SIG-M5 (cell line): ENCODE data around the gene AKR1C4.
"Not testable (repeated sequence)": the region's sequence is repeated elsewhere in the genome, so short reads cannot be mapped to it uniquely, and the experiment has no call there.

Experiments
- DNase-seq: peaks from one replicate; lab custom pipeline; 2025; lab: John Stamatoyannopoulos, UW

The AKR1C4 gene

DNA sequence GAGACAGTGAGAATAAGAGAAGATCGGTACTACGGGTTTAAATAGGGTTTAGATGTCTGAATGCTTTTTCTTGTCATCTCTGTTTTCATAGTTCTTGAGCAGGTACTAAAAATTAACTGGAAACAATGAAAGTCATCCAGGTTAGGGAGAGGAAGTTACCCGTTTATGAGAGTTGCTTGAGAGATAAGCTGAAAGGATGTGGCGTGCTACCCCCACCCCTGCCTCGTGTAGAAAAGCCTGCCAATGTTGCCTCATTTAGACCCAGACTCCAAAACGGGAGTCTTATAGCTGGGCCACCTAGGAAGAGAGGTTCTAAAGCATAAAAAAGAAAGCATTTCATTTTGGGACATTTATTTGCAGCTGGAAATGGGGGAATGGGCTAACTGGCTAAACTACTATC is 10.2 kb downstream of the AKR1C4 start:
- no peak for DNase-seq

DNA sequence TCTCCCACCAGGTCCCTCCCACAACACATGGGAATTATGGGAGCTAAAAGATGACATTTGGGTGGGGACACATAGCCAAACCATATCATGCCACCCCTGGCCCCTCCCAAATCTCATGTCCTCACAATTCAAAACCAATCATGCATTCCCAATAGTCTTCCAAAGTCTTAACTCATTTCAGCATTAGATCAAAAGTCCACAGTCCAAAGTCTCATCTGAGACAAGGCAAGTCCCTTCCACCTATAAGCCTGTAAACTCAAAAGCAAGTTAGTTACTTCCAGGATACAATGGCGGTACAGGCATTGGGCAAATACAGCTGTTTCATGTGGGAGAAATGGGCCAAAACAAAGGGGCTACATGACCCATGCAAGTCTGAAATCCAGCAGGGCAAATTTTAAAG is 13.1 kb downstream of the AKR1C4 start:
- DNase-seq, result not testable (repeated sequence)

DNA sequence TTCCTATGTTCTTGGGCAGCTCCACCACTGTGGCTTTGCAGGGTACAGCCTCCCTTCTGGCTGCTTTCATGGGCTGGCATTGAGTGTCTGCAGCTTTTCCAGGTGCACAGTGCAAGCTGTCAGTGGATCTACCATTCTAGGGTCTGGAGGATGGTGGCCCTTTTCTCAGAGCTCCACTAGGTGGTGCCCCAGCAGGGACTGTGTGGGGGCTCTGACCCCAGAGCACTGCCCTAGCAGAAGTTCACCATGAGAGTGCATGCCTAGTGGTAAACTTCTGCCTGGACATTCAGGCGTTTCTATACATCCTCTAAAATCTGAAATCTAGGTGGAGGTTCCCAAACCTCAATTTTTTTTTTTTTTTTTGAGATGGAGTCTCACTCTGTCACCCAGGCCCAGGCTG is 13.6 kb downstream of the AKR1C4 start:
- not testable (repeated sequence) for DNase-seq

DNA sequence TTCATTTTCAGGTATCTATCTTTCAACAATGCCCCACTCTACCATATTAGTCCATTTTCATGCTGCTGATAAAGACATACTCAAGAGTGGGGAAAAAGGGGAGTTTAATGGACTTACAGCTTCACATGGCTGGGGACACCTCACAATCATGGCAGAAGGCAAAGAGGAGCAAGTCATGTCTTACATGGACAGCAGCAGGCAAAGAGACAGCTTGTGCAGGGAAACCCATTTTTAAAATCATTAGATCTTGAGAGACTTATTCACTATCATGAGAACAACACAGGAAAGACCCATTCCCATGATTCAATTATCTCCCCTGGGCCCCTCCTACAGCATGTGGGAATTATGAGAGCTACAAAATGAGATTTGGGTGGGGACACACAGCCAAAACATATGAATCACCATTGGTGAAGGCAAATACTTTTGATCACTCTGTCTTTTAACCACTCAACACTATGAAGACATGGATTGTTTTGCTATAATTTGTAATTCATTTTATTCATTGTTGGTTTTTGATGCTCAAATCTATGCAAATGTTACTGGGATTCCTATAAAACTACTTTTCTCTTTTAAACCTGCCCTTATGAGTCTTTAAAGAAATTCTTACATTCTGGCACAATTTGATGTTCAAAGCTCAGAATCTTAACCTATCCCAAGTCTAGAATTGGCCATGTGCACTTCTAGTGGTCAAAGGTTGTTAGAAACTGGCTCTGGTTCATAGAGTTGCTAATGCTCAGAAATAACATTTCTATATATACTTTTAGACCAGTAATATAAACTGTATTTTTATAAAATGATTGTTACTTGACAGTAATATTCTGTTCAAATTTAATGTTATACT is 15.3 kb downstream of the AKR1C4 start:
- no peak for DNase-seq

DNA sequence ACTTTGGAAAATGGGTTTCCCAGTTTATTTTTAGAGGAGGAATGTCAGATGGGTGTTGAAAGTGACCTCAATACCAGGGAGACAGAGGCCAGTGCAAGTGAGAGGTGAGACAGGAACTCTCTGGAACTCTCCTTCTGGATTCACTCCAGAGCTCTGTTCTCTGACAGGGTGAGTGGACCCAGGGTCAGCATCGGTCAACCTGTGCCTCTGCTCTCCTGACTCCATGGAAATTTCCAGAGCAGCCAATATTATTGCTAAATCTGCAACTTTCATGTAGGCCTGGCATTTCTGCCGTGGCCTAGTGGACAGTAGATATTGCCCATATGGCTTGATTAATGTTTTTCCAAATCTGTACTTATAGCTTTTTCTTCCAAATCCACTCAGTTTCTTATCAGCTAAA is 20.2 kb downstream of the AKR1C4 start:
- no peak for DNase-seq

DNA sequence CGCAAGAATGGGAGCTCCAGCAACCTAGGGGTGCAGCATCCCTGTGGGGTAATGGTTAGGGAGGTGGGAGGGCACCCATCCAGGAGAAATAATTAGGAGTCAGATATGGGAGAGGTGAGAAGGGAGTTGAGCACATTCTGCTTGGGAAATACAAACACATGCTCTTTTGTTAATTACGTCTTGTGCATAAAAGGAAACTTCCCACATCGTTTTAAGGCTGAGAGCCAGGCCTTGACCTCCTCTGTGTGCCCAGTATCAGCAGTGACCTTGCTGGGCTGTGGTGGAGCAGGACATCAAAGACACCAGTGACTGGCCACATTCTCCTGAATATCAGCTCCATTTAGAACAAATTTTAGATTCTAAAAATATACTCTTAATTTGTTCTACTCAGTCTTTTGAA is 22.6 kb downstream of the AKR1C4 start:
- no peak for DNase-seq

DNA sequence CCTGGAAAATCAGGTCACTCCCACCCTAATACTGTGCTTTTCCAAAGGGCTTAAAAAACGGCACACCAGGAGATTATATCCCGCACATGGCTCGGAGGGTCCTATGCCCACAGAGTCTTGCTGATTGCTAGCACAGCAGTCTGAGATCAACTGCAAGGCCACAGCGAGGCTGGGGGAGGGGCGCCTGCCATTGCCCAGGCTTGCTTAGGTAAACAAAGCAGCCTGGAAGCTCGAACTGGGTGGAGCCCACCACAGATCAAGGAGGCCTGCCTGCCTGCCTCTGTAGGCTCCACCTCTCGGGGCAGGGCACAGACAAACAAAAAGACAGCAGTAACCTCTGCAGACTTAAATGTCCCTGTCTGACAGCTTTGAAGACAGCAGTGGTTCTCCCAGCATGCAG is 26.3 kb downstream of the AKR1C4 start:
- not testable (repeated sequence) for DNase-seq

DNA sequence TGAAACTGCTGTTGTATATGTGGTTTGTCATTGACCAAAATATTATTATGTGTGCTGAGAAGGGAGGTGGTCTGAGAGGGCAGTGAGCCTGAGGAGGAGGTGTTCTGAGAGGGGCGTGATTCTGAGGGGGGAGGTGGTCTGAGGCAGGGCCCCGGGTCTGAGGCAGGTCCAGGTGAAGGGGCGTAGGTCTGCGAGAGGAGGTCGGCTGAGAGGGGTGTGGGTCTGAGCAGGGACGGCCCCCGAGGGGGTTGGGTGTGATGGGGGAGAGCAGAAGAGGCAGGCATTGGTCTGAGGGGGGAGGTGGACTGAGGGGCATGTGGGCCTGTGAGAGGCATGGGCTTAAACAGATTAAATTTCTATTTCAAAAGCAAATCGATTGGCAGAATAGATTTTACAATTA is 32.4 kb downstream of the AKR1C4 start:
- no peak for DNase-seq

GRCh38 chr10:5233324-5233723 is 36.7 kb downstream of the AKR1C4 start:
- DNase-seq, result no peak

- DNase-seq, result peak; percentile 76
Observed at GRCh38 chr10:5234106-5234860, 37.6 kb downstream of the AKR1C4 start.

- DNase-seq, result not testable (repeated sequence)
Observed at GRCh38 chr10:5237541-5237940, 40.9 kb downstream of the AKR1C4 start.

DNA sequence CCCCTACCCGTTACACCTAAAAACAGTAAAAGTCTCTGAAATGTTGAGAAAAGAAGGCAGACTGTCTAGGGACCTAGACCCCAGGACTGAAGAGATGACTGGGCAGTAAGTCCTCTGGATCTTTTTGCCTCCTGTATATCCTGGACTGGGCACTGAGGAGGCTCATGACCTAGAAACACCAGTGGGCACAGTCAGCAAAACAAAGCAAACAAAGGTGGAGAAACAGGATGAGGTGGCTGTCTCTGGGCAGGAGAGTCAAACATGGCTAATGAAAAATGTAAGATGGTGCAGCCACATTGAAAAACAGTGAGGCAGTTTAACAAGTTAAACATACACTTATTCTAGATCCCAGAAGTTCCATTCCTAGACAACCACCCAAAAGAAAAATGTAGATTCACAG is 45.9 kb downstream of the AKR1C4 start:
- no peak for DNase-seq

GRCh38 chr10:5243521-5243987 is 46.9 kb downstream of the AKR1C4 start:
- no peak for DNase-seq

- DNase-seq, result no peak
Observed at GRCh38 chr10:5252177-5253037, 55.8 kb downstream of the AKR1C4 start.

- DNase-seq, result no peak
Observed at GRCh38 chr10:5254488-5254887, 57.9 kb downstream of the AKR1C4 start.

DNA sequence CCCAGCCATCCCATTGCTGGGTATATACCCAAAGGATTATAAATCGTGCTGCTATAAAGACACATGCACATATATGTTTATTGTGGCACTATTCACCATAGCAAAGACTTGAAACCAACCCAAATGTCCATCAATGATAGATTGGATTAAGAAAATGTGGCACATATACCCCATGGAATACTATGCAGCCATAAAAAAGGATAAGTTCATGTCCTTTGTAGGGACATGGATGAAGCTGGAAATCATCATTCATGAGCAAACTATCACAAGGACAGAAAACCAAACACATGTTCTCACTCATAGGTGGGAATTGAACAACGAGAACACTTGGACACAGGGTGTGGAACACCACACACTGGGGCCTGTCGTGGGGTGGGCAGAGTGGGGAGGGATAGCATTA is 61.1 kb downstream of the AKR1C4 start:
- not testable (repeated sequence) for DNase-seq

DNA sequence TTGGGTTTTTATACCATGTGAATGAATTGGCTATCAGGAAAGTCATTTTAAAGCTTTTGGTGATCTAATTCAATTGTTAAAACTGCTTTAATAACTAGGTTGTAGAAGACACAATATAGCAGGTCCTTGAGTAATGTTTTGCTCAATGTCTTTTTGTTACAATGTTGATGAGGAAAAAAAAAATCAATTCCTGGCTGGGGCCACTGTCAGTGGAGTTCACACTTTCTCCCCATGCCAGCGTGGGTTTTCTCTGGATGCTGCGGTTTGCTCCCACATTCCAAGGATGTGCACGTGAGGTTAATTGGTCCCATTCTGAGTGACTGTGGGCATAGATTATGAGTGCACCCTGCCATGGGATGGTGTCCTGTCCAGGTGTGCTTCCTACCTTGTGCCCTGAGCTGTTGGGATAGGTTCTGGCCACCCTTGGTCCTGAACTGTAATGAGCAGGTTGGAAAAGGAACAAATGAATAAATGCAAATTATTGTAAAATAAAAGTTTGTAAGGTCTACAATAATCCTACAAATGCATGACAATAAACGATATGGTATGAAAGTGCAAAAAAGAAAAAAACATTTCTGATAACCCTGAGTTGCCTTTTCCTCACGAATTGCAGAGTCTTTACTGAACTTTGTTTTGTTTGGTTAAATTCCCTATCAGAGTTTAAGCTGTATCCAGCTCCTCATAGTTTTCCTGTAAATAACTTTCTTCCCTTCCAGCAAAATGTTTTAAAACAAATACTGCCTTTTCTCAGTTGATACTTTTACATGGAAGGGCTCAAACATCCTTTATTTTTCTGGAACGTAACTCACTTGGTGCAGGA is 62.7 kb downstream of the AKR1C4 start:
- DNase-seq, result no peak

- no peak for DNase-seq
Observed at GRCh38 chr10:5259952-5260578, 63.4 kb downstream of the AKR1C4 start.

GRCh38 chr10:5260828-5261227 is 64.2 kb downstream of the AKR1C4 start:
- no peak for DNase-seq

- no peak for DNase-seq
Observed at GRCh38 chr10:5265139-5265538, 68.5 kb downstream of the AKR1C4 start.

GRCh38 chr10:5266351-5266750 is 69.7 kb downstream of the AKR1C4 start:
- DNase-seq, result no peak
